Endothelial cell of umbilical vein (primary cell): ENCODE measurements around the gene FAM171A2. TPM values are rescaled to one million over a fixed set of nuclear protein-coding genes. Genes with fewer than 3 reads are reported as not detected.

ENCODE experiments used
- BruUV-seq: library from RNA; stranded (reverse); fragments of 400-500 nt; replicated peaks from 2 replicates; lab custom pipeline; 2021; lab: Mats Ljungman, UMichigan
- CTCF ChIA-PET: fragments of 300-600, 350-600 bp; sonication (Branson Sonifier 250); formaldehyde crosslinking; loops from one replicate; lab custom pipeline; 2021; ENCODE audit warnings: antibody characterized with exemption, inconsistent platforms; lab: Charles Lee
- POLR2A ChIA-PET: fragments of 300-600, 350-600 bp; sonication (Branson Sonifier 250); formaldehyde crosslinking; loops from one replicate; lab custom pipeline; 2021; ENCODE audit warnings: antibody characterized with exemption, inconsistent platforms; lab: Charles Lee
- DNase-seq: peaks from one replicate; pipeline ENCODE4 v3.0.0-alpha.2; 2011; ENCODE audit warnings: low read depth, low spot score
- FAIRE-seq: peaks from 2 replicates; lab custom pipeline; 2011; peaks lifted over from hg19 to GRCh38; lab: Jason Lieb, UNC
- H2AFZ ChIP-seq: 2 replicates; pipeline ENCODE4 v1.6.0; 2012; ENCODE audit warnings: low read depth, low read length, control low read depth, inconsistent platforms
- H3K27ac ChIP-seq: 2 replicates; pipeline ENCODE4 v1.5.1; 2011; ENCODE audit warnings: low read depth, mild to moderate bottlenecking, control low read depth, low read length, moderate library complexity; ENCODE audit not compliant: insufficient read depth
- H3K27me3 ChIP-seq, 2 experiments: 2 replicates each; pipeline versions ENCODE4 v1.6.0 to v1.6.1; 2011; ENCODE audit warnings: low read length in 2 of 2, mixed read lengths in 1 of 2; ENCODE audit not compliant: control insufficient read depth in 2 of 2, insufficient read depth in 2 of 2
- H3K36me3 ChIP-seq, 2 experiments: 2 replicates in 1 of 2; 3 replicates in 1 of 2; pipeline ENCODE4 v1.5.1; 2011; ENCODE audit warnings: low read length in 2 of 2, mild to moderate bottlenecking in 1 of 2, moderate library complexity in 1 of 2; ENCODE audit not compliant: control insufficient read depth in 2 of 2, insufficient read depth in 2 of 2; ENCODE audit errors: extremely low read depth in 1 of 2
- H3K4me1 ChIP-seq: 3 replicates; pipeline ENCODE4 v1.5.1; 2011; ENCODE audit warnings: mild to moderate bottlenecking, low read length; ENCODE audit not compliant: control insufficient read depth, insufficient read depth; ENCODE audit errors: extremely low read depth
- H3K4me2 ChIP-seq: 2 replicates; pipeline ENCODE4 v1.6.1; 2011; ENCODE audit warnings: low read length, control low read depth, mixed read lengths; ENCODE audit not compliant: insufficient read depth
- H3K4me3 ChIP-seq, 3 experiments: fragments of 200-600 bp in 1 of 3; sonication (generic), shearing (Covaris generic) in 1 of 3; replicated peaks in 1 of 3; 2 replicates each; pipeline ENCODE4 v1.5.1; 2011 to 2016; ENCODE audit warnings: control low read depth in 3 of 3, low read length in 3 of 3, mild to moderate bottlenecking in 2 of 3, inconsistent platforms in 1 of 3, low read depth in 1 of 3, moderate library complexity in 1 of 3; ENCODE audit not compliant: insufficient read depth in 1 of 3
- H3K79me2 ChIP-seq: 2 replicates; pipeline ENCODE4 v1.6.0; 2012; ENCODE audit warnings: low read length, inconsistent platforms; ENCODE audit not compliant: control insufficient read depth, insufficient read depth
- H3K9ac ChIP-seq: replicated peaks from 2 replicates; pipeline ENCODE3; 2011; ENCODE audit warnings: low read length, control low read depth; ENCODE audit not compliant: insufficient read depth; ENCODE audit errors: extremely low read depth
- H3K9me1 ChIP-seq: replicated peaks from 3 replicates; pipeline ENCODE4 v1.6.0; 2011; ENCODE audit warnings: mild to moderate bottlenecking, low read length; ENCODE audit not compliant: control insufficient read depth, insufficient read depth; ENCODE audit errors: extremely low read depth
- H3K9me3 ChIP-seq: replicated peaks from 2 replicates; pipeline ENCODE4 v1.5.1; 2012; ENCODE audit warnings: low read length, inconsistent platforms; ENCODE audit not compliant: control insufficient read depth, insufficient read depth
- H4K20me1 ChIP-seq: replicated peaks from 2 replicates; pipeline ENCODE3; 2011; ENCODE audit warnings: mild to moderate bottlenecking, low read length; ENCODE audit not compliant: control insufficient read depth, insufficient read depth; ENCODE audit errors: extremely low read depth
- CTCF ChIP-seq, 2 donors: IDR thresholded peaks; 1 replicate in 1 of 2; 2 replicates in 1 of 2; pipeline ENCODE4 v1.5.1; 2011; ENCODE audit warnings: low read length in 2 of 2, mild to moderate bottlenecking in 2 of 2, moderate library complexity in 2 of 2, control low read depth in 1 of 2, inconsistent platforms in 1 of 2, low read depth in 1 of 2; ENCODE audit not compliant: insufficient read depth in 1 of 2; ENCODE audit errors: extremely low read depth in 1 of 2
- EZH2 ChIP-seq: IDR thresholded peaks from 2 replicates; pipeline ENCODE4 v1.6.1; 2012; ENCODE audit warnings: borderline replicate concordance, low read depth, mild to moderate bottlenecking, moderate library complexity, low read length, inconsistent platforms; ENCODE audit not compliant: severe bottlenecking
- FOS ChIP-seq: IDR thresholded peaks from 2 replicates; pipeline ENCODE4 v1.6.1; 2011; ENCODE audit warnings: mild to moderate bottlenecking, low read length, moderate library complexity, borderline replicate concordance; ENCODE audit not compliant: insufficient read depth
- GATA2 ChIP-seq: IDR thresholded peaks from 2 replicates; pipeline ENCODE4 v1.7.0; 2011; ENCODE audit warnings: low read depth, mild to moderate bottlenecking, moderate library complexity, mixed read lengths, low read length; ENCODE audit not compliant: insufficient read length, insufficient read depth
- JUN ChIP-seq: IDR thresholded peaks from 2 replicates; pipeline ENCODE4 v1.6.1; 2011; ENCODE audit warnings: borderline replicate concordance, low read depth; ENCODE audit not compliant: insufficient read length, insufficient read depth
- MAX ChIP-seq: IDR thresholded peaks from 2 replicates; pipeline ENCODE4 v1.6.1; 2011; ENCODE audit not compliant: insufficient read depth, insufficient read length
- MYC ChIP-seq: IDR thresholded peaks from one replicate; pipeline ENCODE4 v1.6.1; 2011; ENCODE audit warnings: mild to moderate bottlenecking, low read depth, low read length
- POLR2A ChIP-seq: IDR thresholded peaks from 2 replicates; pipeline ENCODE4 v1.6.1; 2012; ENCODE audit warnings: low read depth, mild to moderate bottlenecking, control low read depth, low read length
- POLR2AphosphoS5 ChIP-seq: IDR thresholded peaks from 2 replicates; pipeline ENCODE4 v1.6.1; 2012; ENCODE audit warnings: low read depth, mild to moderate bottlenecking, control low read depth, low read length, moderate library complexity; ENCODE audit not compliant: insufficient read depth
- dilution Hi-C: fragments of 300-500 bp; cut with MboI; formaldehyde crosslinking; loops from one replicate; pipeline ENCODE4 v1.15.0; 2019; ENCODE audit warnings: low sequenced_read_pairs; ENCODE audit not compliant: extremely low pct_ligation_motif_present
- intact Hi-C: fragments of 100-400 bp; cut with micrococcal nuclease; formaldehyde crosslinking; loops from one replicate; pipeline ENCODE4 v1.10.0; 2022
- polyA plus RNA-seq, 4 experiments: library from polyadenylated mRNA; depleted of rRNA in 3 of 4; stranded (reverse) in 3 of 4; unstranded in 1 of 4; fragments of >200 nt; gene quantifications; 2 replicates each; pipeline versions ENCODE4 v1.2.1 to v1.2.3, GENCODE V29; 2011 to 2012; ENCODE audit warnings: missing spikeins in 1 of 4
- total RNA-seq: library from RNA; stranded (reverse); gene quantifications from 2 replicates; pipeline ENCODE4 v1.2.3, GENCODE V29; 2021

The FAM171A2 gene
- total and polyA plus RNA-seq, 2 donors (not counting 3 experiments of a cell fraction or from before 2014, with no cell fraction given) = 11.3 to 13.4 TPM

GRCh38 chr17:44351961-44352827 lies 11.5 kb downstream of the FAM171A2 start:
- Histone ChIP-seq H3K27ac (no peak overlapping the region), H3K9me1 (no peaks in the 10 kb centered on the region), H3K4me1 (no peaks in the 10 kb centered on the region), H3K79me2 (no peaks in the 10 kb centered on the region), H3K4me3 (no peak overlapping the region), H4K20me1 (no peaks in the 10 kb centered on the region), H3K27me3 (no peaks in the 10 kb centered on the region), H3K4me2 (no peak overlapping the region), H3K9ac (no peak overlapping the region), H3K36me3 (peaks cover 6 to 41% of the 10 kb centered on the region in 2 experiments), H2AFZ (no peak overlapping the region), H3K9me3 (no peaks in the 10 kb centered on the region)
- no peak for FAIRE-seq
- intact Hi-C loops (no loop called here), dilution Hi-C loops (no loop called here)
- POLR2A ChIA-PET = no interaction called here
- BruUV-seq = TSS peak; percentile 55
- CTCF ChIA-PET = interaction anchor here (0.6 to 3.5 kb wide), 6 partner anchors 11 to 203 kb away, joined by 3 to 39 read pairs (median 4); partner anchors contain the start of gene FAM171A2
- TF ChIP-seq GATA2 (no peak), JUN (no peak), FOS (no peak), MAX (no peak), MYC (no peak), POLR2A (no peak), CTCF (IDR thresholded peaks at IDR 0.05; ENCODE audit: extremely low read depth in 1 of 2, insufficient read depth in 1 of 2, low read depth in 1 of 2, low read length in 2 of 2) (no peak), EZH2 (no peak), POLR2AphosphoS5 (no peak)
- DNase-seq = no peak
